NCI-H69 (cell line): ENCODE measurements around the gene DDAH1.
"Not testable (repeated sequence)": the region's sequence is repeated elsewhere in the genome, so short reads cannot be mapped to it uniquely, and the experiment has no call there.

Experiments used
- DNase-seq: peaks from one replicate; lab custom pipeline; 2025; lab: John Stamatoyannopoulos, UW

Gene DDAH1

GRCh38 chr1:85359874-85360721, 104.9 kb downstream of the DDAH1 start:
- DNase-seq: no peak

- DNase-seq: no peak
Measured at GRCh38 chr1:85358702-85359438, 106.1 kb downstream of the DDAH1 start.

GRCh38 chr1:85357817-85358216, 107.1 kb downstream of the DDAH1 start:
- DNase-seq: no peak

DNA sequence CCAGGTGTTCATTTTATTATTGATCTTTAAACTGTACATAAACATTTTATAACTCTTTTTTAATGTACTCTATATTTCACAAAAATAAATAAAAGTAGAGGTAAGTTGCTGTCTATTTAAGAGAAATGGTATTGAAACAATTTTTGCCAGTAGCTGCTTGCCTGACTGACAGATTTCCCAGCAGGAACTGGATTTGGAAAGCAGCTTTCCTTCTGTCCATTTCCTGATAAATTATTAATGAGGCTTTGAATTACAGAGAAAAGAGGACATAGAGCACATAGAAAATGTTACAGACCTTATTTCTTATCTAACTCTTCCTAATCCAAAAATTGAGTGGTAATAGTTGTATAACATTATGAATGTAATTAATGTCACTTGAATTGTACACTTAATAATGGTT, 108.8 kb downstream of the DDAH1 start:
- DNase-seq: no peak

DNA sequence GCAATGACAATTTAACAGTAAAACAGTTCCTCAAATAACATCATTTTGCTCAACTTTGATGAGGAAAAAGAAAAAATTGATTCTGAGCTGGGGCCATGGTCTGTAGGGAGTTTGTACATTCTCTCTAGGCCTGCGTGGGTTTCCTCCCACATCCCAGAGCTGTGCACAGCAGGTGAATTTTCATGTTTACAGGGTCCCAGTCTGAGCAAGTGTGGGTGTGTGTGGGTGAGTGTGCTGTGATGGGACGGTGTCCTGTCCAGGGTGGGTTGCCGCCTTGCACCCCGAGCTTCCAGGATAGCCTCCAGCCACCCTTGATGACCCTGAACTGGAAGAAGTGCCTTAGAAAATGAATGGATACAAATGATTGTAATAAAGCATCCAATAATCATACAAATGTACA, 112.9 kb downstream of the DDAH1 start:
- no peak for DNase-seq

DNA sequence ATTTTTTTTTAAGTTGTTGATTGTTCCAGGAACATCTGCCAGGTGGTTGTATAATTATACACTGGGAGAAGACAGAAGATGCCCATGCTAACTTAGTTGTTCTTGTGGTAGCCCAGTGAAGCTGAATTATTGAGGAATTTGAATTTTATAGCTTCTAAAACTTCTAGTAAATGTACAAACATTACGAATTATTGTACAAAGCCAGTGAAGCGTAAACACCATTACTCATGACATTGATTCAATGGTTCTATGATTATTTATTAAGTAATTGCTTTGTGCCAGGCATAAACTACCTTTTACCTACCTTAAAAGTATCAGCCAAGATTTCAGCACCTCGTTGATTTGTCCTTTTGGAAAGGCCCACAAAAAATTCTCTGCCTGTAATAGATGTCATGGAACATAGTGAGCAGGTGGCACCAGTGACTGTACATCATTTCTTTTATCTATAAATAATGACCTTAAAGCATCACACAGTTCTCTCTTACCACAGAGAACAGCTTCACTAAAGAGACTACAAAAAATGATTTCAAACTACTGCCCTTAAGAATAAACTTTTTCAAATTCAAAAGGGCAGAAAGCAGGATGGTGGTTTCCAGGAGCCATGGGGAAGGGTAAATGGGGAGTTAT, 113.6 kb downstream of the DDAH1 start:
- peak; percentile 23 for DNase-seq

DNA sequence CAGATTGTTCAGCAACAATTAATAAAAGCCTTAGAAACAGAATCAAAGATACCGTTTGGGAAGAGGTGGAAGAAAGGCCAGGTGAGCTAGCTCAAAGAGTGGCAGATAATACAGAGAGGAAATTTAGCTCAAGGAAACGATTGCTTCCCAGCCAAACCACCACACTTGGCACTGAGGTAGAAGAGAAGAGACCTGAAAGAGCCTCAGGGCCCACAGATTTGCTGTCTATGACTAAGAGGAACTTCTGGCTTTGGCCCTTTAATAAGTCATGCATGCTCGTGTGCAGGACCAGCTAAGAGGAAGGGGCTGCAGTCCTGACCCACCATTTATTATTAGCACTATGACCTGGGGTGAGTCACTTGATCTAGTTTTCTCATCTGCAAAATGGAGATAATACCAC, 115.7 kb downstream of the DDAH1 start:
- DNase-seq: no peak

DNA sequence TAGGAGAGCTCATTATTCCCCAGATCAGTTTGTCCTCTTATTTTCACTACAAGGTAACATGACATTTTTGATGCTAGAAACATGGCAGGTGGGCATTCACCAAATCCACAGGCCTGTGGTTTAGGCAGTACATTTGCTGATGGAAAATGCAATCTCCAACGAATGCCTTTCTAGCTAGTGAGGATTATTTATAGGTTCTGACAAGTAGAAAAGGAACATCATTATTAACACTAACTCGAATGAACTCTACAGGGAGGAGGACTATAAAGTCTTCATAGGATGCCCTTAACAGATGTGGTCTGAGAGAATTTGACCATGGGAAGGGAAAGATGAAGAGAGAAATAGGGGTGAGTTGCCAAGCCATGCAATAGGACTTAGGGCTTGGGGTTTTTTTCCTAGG, 117.1 kb downstream of the DDAH1 start:
- no peak for DNase-seq

DNA sequence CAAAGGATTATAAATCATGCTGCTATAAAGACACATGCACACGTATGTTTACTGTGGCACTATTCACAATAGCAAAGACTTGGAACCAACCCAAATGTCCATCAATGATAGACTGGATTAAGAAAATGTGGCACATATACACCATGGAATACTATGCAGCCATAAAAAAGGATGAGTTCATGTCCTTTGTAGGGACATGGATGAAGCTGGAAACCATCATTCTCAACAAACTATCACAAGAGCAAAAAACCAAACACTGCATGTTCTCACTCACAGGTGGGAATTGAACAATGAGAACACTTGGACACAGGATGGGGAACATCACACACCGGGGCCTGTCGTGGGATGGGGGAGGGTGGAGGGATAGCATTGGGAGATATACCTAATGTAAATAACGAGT, 117.7 kb downstream of the DDAH1 start:
- not testable (repeated sequence) for DNase-seq

- peak; percentile 26 for DNase-seq
Measured at GRCh38 chr1:85344256-85344694, 120.7 kb downstream of the DDAH1 start.

DNA sequence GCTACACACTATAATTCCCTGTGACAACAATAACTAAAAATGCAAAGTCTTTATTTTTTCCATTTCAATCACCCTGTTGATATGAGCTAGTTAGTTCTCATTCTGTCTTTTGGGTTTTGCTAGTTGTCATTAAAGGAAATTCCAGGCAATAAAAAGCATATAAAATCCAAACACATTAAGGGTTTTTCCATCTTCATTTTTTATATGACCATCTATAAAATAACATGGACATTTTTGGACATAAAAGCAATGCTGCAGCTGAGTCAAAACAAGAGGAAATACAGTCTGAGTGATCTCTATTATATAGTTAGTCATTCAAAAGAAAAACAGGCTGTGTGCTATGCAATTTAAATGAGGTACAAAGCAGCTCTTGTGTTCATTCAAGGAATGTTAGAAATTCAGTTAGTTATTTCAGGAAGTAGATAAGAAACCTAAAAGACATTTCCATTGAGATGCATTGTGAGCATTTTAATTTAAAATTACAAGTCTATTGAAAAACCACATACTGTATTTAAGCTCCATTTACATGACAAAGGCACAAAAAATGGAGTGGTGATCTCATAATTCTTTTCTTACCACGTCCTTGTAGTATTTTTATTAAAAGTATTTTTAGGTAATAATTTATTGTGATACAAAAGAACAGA, 121.2 kb downstream of the DDAH1 start:
- DNase-seq: no peak

DNA sequence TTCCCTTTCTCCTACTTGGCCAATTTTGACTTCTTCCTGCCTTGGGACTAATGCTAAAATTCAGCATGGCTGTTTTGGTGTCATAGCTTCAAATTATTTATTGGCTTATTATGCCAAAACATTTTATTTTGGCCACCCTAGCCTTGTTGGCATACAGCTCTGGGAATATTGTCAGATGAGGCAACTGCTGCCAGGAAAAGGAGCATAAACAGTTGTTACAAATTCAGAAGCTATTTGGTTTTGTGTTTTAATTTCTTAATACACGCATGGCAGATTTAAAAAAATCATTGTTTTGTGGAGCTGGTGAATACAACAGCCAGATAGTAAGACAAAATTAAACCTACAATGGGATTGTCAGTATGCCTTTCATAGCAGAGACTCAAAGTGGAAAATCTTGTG, 121.7 kb downstream of the DDAH1 start:
- no peak for DNase-seq

DNA sequence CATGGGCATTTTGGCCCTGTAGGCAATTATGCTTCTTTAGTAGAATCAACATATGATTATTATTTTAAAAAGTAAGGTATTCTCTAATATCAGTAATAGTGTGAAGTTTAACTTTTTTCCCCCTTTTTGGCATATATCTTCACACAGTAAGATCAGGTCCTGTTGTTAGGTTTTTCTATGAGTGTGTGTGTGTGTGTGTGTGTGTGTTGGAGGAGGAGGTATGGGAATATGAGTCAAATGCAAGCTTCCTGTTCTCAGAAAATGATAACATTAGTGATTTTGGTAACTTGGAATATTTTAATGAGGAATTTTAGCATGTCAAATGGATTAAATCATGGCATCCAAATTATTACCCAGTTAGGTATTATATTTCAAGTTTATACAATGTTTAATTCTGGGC, 122.8 kb downstream of the DDAH1 start:
- DNase-seq: no peak

DNA sequence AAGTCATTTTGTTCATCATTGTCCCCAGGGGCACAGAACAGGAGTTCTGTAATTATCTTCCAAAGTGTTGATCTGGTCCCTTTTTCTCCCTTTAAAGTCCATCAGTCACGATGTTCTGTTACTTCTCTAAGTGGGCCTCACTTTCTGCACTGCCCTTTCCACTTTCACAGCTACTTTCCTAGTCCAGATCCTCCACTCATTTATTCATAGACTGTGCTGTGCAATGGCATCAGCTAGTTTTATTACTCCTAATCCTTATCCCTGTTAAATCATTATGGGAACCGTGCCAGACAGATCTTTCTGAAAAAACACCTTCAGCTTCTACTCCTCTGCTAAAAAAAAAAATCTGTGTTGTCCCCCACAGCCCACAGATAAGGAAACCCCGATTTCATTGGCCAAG, 124.5 kb downstream of the DDAH1 start:
- DNase-seq: no peak

DNA sequence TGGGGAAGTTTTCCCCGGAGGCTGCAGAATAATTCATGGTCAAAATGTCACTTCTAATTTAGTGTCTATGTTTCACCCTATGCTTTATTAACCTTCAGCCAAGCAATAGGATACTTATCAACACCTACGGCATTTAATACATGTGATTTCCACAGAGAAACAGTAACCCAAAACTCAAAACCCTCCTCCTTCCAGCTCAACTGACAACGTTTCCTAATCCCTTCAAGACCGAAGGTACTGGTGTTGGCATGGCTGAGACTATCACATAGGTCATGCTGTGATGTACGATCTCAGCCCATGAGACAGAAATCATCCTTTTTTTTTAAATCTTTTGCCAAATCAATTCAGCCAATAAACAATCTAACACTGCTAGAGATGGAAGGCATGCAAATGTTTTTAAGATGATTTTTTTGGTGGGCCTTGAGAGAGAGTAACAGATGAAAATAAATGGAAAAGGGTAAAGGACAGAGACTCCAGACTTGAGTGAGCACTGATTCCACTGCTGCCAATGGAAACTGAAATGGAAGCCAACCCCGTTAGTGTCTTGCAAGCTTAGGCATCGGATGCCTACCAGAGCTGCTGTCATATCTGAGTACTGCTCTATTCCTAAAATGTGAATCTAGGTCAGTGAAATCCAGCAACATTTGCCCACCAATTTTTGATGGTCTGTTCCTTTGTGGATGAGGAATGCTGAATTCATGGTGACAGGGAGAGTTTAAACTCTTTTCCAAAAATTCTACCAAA, 125.1 kb downstream of the DDAH1 start:
- DNase-seq: no peak

DNA sequence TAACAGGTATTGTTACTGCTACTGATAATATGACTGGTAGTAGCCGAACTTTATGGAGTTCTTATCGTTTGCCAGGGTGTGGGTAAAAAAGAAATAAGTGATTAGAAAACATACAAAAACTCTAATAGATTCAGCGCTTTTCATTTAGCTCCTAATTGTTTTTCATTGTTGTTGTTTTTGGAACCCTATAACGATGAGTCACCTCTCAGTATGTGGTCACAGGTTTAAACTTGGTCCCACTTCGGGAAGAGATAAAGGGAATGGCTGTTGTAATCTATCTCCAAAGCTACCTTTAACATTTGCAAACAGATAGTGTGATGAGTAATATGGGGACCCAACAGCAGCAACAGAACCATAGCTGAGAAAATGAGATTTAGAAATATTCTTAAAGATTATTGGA, 125.9 kb downstream of the DDAH1 start:
- DNase-seq: no peak

- no peak for DNase-seq
Measured at GRCh38 chr1:85334962-85335361, 130.0 kb downstream of the DDAH1 start.

- DNase-seq: no peak
Measured at GRCh38 chr1:85333186-85333585, 131.8 kb downstream of the DDAH1 start.

GRCh38 chr1:85332575-85332974, 132.4 kb downstream of the DDAH1 start:
- DNase-seq: peak; percentile 82

GRCh38 chr1:85330711-85331290, 134.2 kb downstream of the DDAH1 start:
- no peak for DNase-seq

- DNase-seq: no peak
Measured at GRCh38 chr1:85330214-85330631, 134.7 kb downstream of the DDAH1 start.
